Epidermal melanocyte (primary cell): ENCODE results near the gene TIPARP.

ENCODE experiments used
- DNase-seq: peaks from one replicate; pipeline ENCODE4 v3.0.0; 2011; ENCODE audit warnings: low spot score; ENCODE audit not compliant: insufficient read length

Gene TIPARP, protein sequence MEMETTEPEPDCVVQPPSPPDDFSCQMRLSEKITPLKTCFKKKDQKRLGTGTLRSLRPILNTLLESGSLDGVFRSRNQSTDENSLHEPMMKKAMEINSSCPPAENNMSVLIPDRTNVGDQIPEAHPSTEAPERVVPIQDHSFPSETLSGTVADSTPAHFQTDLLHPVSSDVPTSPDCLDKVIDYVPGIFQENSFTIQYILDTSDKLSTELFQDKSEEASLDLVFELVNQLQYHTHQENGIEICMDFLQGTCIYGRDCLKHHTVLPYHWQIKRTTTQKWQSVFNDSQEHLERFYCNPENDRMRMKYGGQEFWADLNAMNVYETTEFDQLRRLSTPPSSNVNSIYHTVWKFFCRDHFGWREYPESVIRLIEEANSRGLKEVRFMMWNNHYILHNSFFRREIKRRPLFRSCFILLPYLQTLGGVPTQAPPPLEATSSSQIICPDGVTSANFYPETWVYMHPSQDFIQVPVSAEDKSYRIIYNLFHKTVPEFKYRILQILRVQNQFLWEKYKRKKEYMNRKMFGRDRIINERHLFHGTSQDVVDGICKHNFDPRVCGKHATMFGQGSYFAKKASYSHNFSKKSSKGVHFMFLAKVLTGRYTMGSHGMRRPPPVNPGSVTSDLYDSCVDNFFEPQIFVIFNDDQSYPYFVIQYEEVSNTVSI

GRCh38 chr3:156674046-156674910, at the start of gene TIPARP:
TIPARP (plus strand) TSS chr3:156674590; CDS start chr3:156677698, 3,108 bp downstream.
- DNase-seq: peak; percentile 94

DNA sequence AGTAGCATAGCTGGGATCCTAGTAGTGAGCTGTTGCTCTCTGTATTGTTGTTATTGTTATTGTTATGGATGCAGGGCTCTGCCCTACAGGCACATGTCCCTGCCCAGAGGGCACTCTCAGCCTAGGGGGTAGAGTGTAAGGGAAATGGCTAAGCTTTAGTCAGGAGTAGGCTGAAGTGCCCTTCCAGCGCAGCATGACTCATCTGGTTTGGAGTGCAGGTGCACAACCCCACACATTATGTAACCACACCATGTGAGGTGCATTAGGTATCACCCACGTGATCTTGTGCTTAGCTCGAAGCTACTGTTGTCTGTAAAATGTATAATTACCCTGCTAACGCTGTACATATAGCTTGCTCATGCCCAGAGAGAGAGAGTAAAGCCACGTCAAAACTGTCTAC, 48.3 kb upstream of the TIPARP start:
- DNase-seq: no peak

- DNase-seq: no peak
These were observed 46.3 kb upstream of the TIPARP start for GRCh38 chr3:156627946-156628569.

- DNase-seq: no peak
These were observed 45.4 kb upstream of the TIPARP start for GRCh38 chr3:156628836-156629618.

DNA sequence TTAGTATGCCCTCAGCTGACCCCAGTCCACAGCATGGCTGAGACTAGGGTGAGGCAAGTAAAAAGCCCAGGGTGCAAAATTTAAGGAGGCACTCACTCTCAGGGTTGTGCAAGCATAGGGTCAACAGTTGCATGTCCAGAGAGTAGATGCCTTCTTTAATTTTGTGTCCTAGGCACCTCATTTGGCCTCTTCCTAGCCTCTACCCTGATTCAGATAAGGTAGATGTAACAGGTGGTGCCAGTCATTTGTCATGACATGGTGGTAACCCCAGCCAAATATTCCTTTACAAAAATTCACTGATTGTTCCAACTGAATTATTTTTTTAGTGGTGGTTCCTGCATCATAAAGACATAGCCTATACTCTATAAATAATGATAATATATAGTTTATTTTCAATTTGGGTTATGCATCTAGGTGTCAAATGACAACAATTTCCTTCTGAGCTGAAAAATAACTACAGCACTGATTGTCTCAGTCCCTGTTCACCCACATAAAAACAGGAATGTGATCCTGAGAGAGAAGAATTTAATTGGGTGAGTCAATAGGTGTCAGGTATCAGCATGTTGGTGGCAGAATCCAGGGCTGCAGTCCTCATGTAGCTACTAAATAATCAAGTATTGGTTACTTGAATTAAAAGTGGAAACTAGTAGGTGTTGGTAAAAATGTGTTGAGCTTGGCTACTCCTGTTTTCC, 44.2 kb upstream of the TIPARP start:
- no peak for DNase-seq

DNA sequence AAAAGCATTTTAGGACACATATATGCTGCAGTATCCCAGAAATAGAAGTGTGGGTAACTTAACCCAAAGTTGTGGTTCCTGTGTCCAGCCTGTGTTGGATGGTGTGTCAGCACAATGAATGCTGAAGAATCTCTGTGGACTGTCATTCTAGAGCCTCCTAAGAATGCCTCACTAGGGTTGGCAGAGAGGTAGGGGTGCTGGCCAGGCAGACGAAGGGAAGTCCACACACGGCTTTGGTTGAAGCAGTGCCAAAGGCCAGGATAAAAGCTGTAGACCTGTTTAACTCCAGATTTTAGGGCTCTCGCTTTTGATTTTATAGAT, 43.7 kb upstream of the TIPARP start:
- DNase-seq: no peak

DNA sequence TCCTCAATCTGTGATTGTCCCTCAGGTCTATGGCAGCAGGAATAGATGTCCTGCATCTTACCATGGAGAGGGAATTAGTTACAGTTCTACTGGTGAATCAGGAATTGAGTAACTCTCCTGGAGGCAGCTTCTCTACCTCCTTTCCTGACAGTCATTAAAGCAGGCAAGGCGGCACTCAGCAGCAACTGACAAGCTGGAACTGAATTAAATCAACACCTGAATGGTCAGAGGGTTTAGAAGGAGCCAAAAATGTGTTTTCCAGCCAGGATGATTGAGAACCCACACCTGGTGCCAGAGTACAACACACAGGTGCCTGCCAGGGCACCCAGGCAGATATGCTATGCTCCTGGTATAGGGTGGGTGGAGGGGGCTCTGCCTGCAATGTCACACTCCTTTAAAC, 43.1 kb upstream of the TIPARP start:
- no peak for DNase-seq

DNA sequence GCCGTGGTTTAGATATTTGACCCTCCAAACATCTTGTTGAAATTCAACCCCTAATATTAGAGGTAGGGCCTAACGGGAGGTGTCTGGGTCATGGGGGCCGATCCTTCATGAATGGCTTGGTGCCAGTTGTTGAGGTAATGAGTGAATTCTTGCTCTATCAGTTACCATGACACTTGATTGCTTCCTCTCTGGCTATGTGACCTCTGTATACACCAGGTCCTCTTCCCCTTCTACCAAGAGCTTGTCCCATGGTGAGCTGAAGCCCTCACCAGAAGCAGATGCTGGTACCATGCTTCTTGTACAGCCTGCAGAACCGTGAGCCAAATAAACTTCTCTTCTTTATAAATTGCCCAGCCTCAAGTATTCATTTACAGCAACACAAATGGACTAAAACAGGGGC, 41.8 kb upstream of the TIPARP start:
- no peak for DNase-seq

DNA sequence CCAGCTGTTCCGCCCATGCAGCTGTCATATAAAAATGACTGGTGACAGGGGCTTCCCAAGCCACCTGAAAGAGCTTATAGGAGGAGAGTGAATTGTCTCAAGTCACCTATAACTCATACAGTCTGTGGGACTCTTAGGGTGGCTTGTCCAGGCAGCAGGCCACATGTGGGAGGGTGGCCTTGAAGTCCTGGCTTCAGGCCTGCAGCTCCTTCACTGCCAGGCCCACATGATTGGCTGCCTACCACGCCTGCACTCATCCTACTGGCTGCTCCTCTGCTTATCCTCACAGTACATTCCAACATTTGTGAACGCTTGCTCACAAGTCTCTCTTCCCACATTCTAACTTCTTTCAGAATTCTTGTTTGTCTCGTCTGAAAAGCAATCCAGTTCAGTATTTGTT, 41.1 kb upstream of the TIPARP start:
- DNase-seq: no peak

DNA sequence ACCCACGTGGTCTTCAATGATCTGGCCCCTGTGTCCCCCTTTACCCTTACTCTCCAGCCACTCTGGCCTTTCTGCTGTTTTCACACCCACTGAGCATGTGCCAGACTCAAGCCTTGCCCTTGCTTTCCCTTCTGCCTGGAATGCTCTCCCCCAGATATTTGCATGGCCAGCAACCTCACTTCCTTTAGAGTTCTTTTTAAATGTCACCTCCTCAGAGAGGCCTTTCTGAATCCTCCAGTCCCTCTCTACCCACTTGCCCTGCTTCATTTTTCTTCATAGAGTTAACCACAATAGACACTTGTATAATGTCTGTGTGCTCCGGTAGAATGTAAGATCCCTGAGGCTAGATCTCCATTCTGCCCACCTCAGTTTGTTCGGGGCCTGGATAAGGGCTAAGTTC, 39.4 kb upstream of the TIPARP start:
- DNase-seq: no peak

DNA sequence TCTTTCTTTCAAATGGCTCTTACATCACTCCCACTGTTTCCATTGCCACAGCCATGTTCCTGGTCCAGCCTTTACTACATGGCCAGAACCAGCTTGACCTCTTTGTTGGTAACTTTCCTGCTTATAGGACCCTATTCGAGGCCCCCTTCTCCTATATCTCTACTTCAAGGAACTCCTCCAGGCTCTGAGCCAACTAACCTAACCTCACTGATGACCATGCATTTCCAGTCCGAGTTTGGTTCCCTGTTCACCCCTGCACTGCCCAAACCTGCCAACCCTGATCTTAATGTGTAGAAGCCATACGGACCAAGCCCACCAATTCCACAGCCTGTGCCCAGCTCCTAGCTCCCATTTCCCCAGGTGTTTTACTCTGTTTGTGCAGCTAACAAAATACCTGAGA, 38.4 kb upstream of the TIPARP start:
- DNase-seq: no peak

- no peak for DNase-seq
These were observed 36.8 kb upstream of the TIPARP start for GRCh38 chr3:156637480-156638022.

- DNase-seq: no peak
These were observed 36.1 kb upstream of the TIPARP start for GRCh38 chr3:156638271-156638670.

GRCh38 chr3:156639414-156640023, 34.9 kb upstream of the TIPARP start:
- no peak for DNase-seq

GRCh38 chr3:156641618-156641975, 32.8 kb upstream of the TIPARP start:
- DNase-seq: no peak

- no peak for DNase-seq
These were observed 31.4 kb upstream of the TIPARP start for GRCh38 chr3:156642750-156643728.

- DNase-seq: no peak
These were observed 30.5 kb upstream of the TIPARP start for GRCh38 chr3:156643729-156644389.

- DNase-seq: no peak
These were observed 29.4 kb upstream of the TIPARP start for GRCh38 chr3:156644958-156645357.
